T follicular helper cell (primary cell): ENCODE measurements around the gene PSMD8.
"Not testable (repeated sequence)": the region's sequence is repeated elsewhere in the genome, so short reads cannot be mapped to it uniquely, and the experiment has no call there.

Experiments used
- DNase-seq: peaks from one replicate; pipeline ENCODE4 v3.0.0-alpha.2; 2020; ENCODE audit warnings: low read depth

Gene PSMD8

GRCh38 chr19:38411041-38411712 lies 36.8 kb downstream of the PSMD8 start:
- DNase-seq, result no peak

GRCh38 chr19:38411898-38412297 lies 37.5 kb downstream of the PSMD8 start:
- not testable (repeated sequence) for DNase-seq

- DNase-seq, result no peak
These were observed 38.1 kb downstream of the PSMD8 start for GRCh38 chr19:38412491-38412890.

- no peak for DNase-seq
These were observed 38.6 kb downstream of the PSMD8 start for GRCh38 chr19:38412961-38413360.

- DNase-seq, result no peak
These were observed 39.0 kb downstream of the PSMD8 start for GRCh38 chr19:38413416-38413815.

GRCh38 chr19:38417146-38417543 lies 42.8 kb downstream of the PSMD8 start:
- no peak for DNase-seq

GRCh38 chr19:38417544-38418506 lies 43.5 kb downstream of the PSMD8 start:
- no peak for DNase-seq

GRCh38 chr19:38420935-38421334 lies 46.6 kb downstream of the PSMD8 start:
- DNase-seq, result no peak

GRCh38 chr19:38421856-38422255 lies 47.5 kb downstream of the PSMD8 start:
- no peak for DNase-seq

GRCh38 chr19:38422438-38422837 lies 48.1 kb downstream of the PSMD8 start:
- no peak for DNase-seq

- DNase-seq, result no peak
These were observed 49.9 kb downstream of the PSMD8 start for GRCh38 chr19:38424272-38424671.

GRCh38 chr19:38425222-38425809 lies 50.9 kb downstream of the PSMD8 start:
- DNase-seq, result no peak

GRCh38 chr19:38425810-38426466 lies 51.6 kb downstream of the PSMD8 start, which contains the start of gene RASGRP4:
Gene RASGRP4 (minus strand): TSS chr19:38426219. CDS start chr19:38426091, 128 bp downstream.
- no peak for DNase-seq

- DNase-seq, result not testable (repeated sequence)
These were observed 52.8 kb downstream of the PSMD8 start for GRCh38 chr19:38427035-38427677.

- no peak for DNase-seq
These were observed 54.9 kb downstream of the PSMD8 start for GRCh38 chr19:38429055-38429810.

- no peak for DNase-seq
These were observed 55.4 kb downstream of the PSMD8 start for GRCh38 chr19:38429811-38430156.

- no peak for DNase-seq
These were observed 56.6 kb downstream of the PSMD8 start for GRCh38 chr19:38430931-38431330.

- DNase-seq, result no peak
These were observed 58.9 kb downstream of the PSMD8 start, which contains the start of gene RYR1 for GRCh38 chr19:38433268-38433733. Gene RYR1 (plus strand): TSS chr19:38433691. CDS start chr19:38433830, 139 bp downstream.
